Peyer's patch (tissue), 4 donors: ENCODE measurements around the gene IAPP. TPM values are rescaled to one million over a fixed set of nuclear protein-coding genes. Genes with fewer than 3 reads are reported as not detected.

Source experiments
- DNase-seq, 3 donors: peaks; one replicate each; pipeline ENCODE4 v3.0.0-alpha.2; 2017 to 2019
- H3K27ac ChIP-seq, 4 donors: fragments of 200-600 bp; sonication (generic); one replicate each; pipeline ENCODE4 v1.5.1; 2016 to 2019
- H3K27me3 ChIP-seq, 2 donors: fragments of 200-600 bp; sonication (generic); one replicate each; pipeline ENCODE4 v1.5.1; 2019
- H3K36me3 ChIP-seq, 3 donors: fragments of 200-600 bp; sonication (generic); one replicate each; pipeline ENCODE4 v1.5.1; 2016 to 2019
- H3K4me1 ChIP-seq, 4 donors: fragments of 200-600 bp; sonication (generic); one replicate each; pipeline ENCODE4 v1.5.1; 2016 to 2019
- H3K4me3 ChIP-seq, 4 donors: fragments of 200-600 bp; sonication (generic); 1 replicate in 3 of 4; 2 replicates in 1 of 4; pipeline ENCODE4 v1.5.1; 2016 to 2019; ENCODE audit warnings: mild to moderate bottlenecking in 1 of 4
- H3K9me3 ChIP-seq, 4 donors: fragments of 200-600 bp; sonication (generic); one replicate each; pipeline ENCODE4 v1.5.1; 2016 to 2019; ENCODE audit warnings: mild to moderate bottlenecking in 1 of 4
- POLR2A ChIP-seq, 2 donors: fragments of 450-650 bp; IDR thresholded peaks; one replicate each; pipeline ENCODE4 v1.5.1; 2017; ENCODE audit warnings: antibody characterized with exemption in 2 of 2, mild to moderate bottlenecking in 2 of 2, moderate library complexity in 2 of 2
- total RNA-seq, 4 donors: library from RNA; depleted of rRNA; stranded (reverse); fragments of >200 nt; gene quantifications; one replicate each; pipeline ENCODE4 v1.1.0, GENCODE V29; 2016
- TF ChIP-seq, protein P1 (sequence below), 6 experiments: fragments of 450-650 bp in 4 of 6; fragments of 200-600 bp in 2 of 6; sonication (generic) in 1 of 6; IDR thresholded peaks; one replicate each; pipeline ENCODE4 v1.5.1; 2017 to 2019; ENCODE audit warnings: antibody characterized with exemption in 6 of 6, mild to moderate bottlenecking in 3 of 6, moderate library complexity in 1 of 6

IAPP gene
- total RNA-seq, 4 donors from 2014 or later = not detected

GRCh38 chr12:21428241-21428640 is 55.5 kb downstream of the IAPP start:
- TF ChIP-seq, protein P1, sequence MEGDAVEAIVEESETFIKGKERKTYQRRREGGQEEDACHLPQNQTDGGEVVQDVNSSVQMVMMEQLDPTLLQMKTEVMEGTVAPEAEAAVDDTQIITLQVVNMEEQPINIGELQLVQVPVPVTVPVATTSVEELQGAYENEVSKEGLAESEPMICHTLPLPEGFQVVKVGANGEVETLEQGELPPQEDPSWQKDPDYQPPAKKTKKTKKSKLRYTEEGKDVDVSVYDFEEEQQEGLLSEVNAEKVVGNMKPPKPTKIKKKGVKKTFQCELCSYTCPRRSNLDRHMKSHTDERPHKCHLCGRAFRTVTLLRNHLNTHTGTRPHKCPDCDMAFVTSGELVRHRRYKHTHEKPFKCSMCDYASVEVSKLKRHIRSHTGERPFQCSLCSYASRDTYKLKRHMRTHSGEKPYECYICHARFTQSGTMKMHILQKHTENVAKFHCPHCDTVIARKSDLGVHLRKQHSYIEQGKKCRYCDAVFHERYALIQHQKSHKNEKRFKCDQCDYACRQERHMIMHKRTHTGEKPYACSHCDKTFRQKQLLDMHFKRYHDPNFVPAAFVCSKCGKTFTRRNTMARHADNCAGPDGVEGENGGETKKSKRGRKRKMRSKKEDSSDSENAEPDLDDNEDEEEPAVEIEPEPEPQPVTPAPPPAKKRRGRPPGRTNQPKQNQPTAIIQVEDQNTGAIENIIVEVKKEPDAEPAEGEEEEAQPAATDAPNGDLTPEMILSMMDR (IDR thresholded peaks at IDR 0.05) = no peak
- TF ChIP-seq POLR2A (IDR thresholded peaks at IDR 0.05) = no peak
- Histone ChIP-seq H3K9me3 (no peaks in the 10 kb centered on the region), H3K36me3 (no peaks in the 10 kb centered on the region)

More at GRCh38 chr12:21428241-21428640, 55.5 kb downstream of the IAPP start:
- Histone ChIP-seq H3K4me1 (no peaks in the 10 kb centered on the region), H3K27me3 (no peaks in the 10 kb centered on the region), H3K4me3 (no peak overlapping the region), H3K27ac (no peak overlapping the region)
- no peak for DNase-seq

Other genes with a start within 250 kb of the IAPP start
- not detected for gene SLCO1B1, start 241.7 kb upstream of the IAPP start, total RNA-seq
- not detected for gene SLCO1A2, start 38.0 kb upstream of the IAPP start, total RNA-seq
- gene PYROXD1, start 64.8 kb downstream of the IAPP start, total RNA-seq = 10 to 100 TPM; 27.8 to 69.9 (median 43.3) TPM
- 10 to 100 TPM in 2 of 4 donors, 1 to 10 TPM in 2; 6.5 to 33.0 (median 11.0) TPM for gene RECQL, start 128.7 kb downstream of the IAPP start, total RNA-seq
- gene GOLT1B, start 128.9 kb downstream of the IAPP start, total RNA-seq = 10 to 100 TPM in 2 of 4 donors, 1 to 10 TPM in 2; 6.8 to 31.4 (median 14.0) TPM
- gene SPX, start 153.4 kb downstream of the IAPP start, total RNA-seq = not detected
- not detected for gene GYS2, start 231.9 kb downstream of the IAPP start, total RNA-seq